Globus pallidus (tissue), 1 donor: ENCODE data around the gene CES5A.
"Not testable (repeated sequence)": the region's sequence is repeated elsewhere in the genome, so short reads cannot be mapped to it uniquely, and the experiment has no call there.

Source experiments
- DNase-seq: peaks from one replicate; pipeline ENCODE4 v3.0.0-alpha.2; 2015; ENCODE audit warnings: low spot score

CES5A gene

GRCh38 chr16:55873122-55873521 is 2.1 kb downstream of the CES5A start:
- no peak for DNase-seq

- no peak for DNase-seq
Observed at GRCh38 chr16:55872130-55872529, 3.0 kb downstream of the CES5A start.

GRCh38 chr16:55871411-55872038 is 3.6 kb downstream of the CES5A start:
- no peak for DNase-seq

- DNase-seq = no peak
Observed at GRCh38 chr16:55868980-55869379, 6.2 kb downstream of the CES5A start.

- no peak for DNase-seq
Observed at GRCh38 chr16:55868137-55868536, 7.0 kb downstream of the CES5A start.

- no peak for DNase-seq
Observed at GRCh38 chr16:55861288-55861687, 13.9 kb downstream of the CES5A start.

GRCh38 chr16:55857650-55858049 is 17.5 kb downstream of the CES5A start:
- DNase-seq = not testable (repeated sequence)

- no peak for DNase-seq
Observed at GRCh38 chr16:55856950-55857349, 18.2 kb downstream of the CES5A start.

- no peak for DNase-seq
Observed at GRCh38 chr16:55853114-55853513, 22.1 kb downstream of the CES5A start.

GRCh38 chr16:55849536-55849935 is 25.6 kb downstream of the CES5A start:
- DNase-seq = no peak

GRCh38 chr16:55846598-55847346 is 28.4 kb downstream of the CES5A start:
- DNase-seq = no peak

GRCh38 chr16:55843105-55843395 is 32.1 kb downstream of the CES5A start:
- DNase-seq = no peak

- DNase-seq = peak; percentile 42
Observed at GRCh38 chr16:55842369-55843104, 32.6 kb downstream of the CES5A start.

GRCh38 chr16:55839115-55839514 is 36.1 kb downstream of the CES5A start:
- no peak for DNase-seq

GRCh38 chr16:55836158-55836611 is 39.0 kb downstream of the CES5A start:
- DNase-seq = no peak

- DNase-seq = peak; percentile 9
Observed at GRCh38 chr16:55835581-55835980, 39.6 kb downstream of the CES5A start.

GRCh38 chr16:55835173-55835572 is 40.0 kb downstream of the CES5A start:
- not testable (repeated sequence) for DNase-seq

- DNase-seq = peak; percentile 25
Observed at GRCh38 chr16:55834049-55834448, 41.1 kb downstream of the CES5A start.

- no peak for DNase-seq
Observed at GRCh38 chr16:55832773-55833691, 42.1 kb downstream of the CES5A start, which contains the start of gene CES1. Gene CES1, minus strand, starts transcription at chr16:55833096. Its CDS starts 41 bp downstream, at chr16:55833055.

- DNase-seq = no peak
Observed at GRCh38 chr16:55832425-55832772, 42.8 kb downstream of the CES5A start.

GRCh38 chr16:55830658-55831294 is 44.4 kb downstream of the CES5A start:
- DNase-seq = no peak
